Placental pericyte (primary cell): ENCODE results near the gene SULF2. TPM values are rescaled to one million over a fixed set of nuclear protein-coding genes. Genes with fewer than 3 reads are reported as not detected.

ENCODE experiments used
- small RNA-seq: library from RNA; depleted of rRNA; stranded (forward); fragments of <200 nt; gene quantifications from one replicate; pipeline ENCODE3, GENCODE V24; 2012; ENCODE audit warnings: low replicate concordance
- total RNA-seq: library from RNA; depleted of rRNA; stranded (reverse); fragments of >200 nt; gene quantifications from 2 replicates; pipeline ENCODE4 v1.2.3, GENCODE V29; 2012

SULF2 gene
- 3.3 and 5.5 TPM in 2 replicates for total RNA-seq

GRCh38 chr20:47785311-47785853, at the start of gene SULF2:
Gene SULF2 (minus strand): TSS chr20:47785481. CDS start chr20:47757363, 28,118 bp downstream.

Small RNAs within 50 kb of the gene (small RNA-seq; reads per million reads assigned to genes)
- not detected for gene RNU7-173P
